ENCODE measurements around the gene OPRD1.

The OPRD1 gene

DNA sequence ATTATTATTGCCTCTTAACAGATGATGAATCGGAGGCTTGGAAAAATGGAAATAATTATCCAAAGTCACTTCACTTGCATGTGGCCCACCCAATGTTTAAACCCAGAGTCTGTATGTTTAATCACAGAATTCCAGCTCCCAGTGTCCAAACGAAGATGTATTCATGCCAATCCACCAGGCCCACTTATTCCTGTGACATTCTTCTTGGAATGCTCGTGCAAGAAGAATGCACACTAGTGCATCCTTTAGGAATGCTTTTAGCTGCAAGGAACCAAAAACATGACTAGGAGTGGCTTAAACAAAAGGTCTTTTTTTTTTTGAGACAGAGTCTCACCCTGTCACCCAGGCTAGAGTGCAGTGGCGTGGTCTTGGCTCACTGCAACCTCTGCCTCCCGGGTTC, 8.9 kb upstream of the OPRD1 start:
- DNase-seq: no peak

DNA sequence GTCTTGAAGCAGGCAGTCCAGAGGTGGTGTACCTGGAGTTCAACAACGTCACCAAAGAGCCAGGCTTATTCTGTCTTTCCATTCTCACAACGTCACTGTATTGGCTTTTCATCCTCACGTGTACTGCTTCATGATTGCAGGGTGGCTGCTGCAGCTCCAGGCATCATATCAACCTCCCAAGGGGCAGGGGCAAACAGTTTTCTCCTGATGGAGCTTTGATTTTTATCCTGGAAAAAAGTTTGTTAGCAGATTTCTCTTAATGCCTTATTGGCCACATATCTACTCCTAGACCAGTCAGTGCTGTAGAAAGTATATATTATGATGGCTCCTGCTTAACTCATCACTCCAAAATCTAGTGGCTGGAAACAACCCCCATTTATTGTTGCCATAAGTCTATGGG, 8.3 kb upstream of the OPRD1 start:
- no peak for DNase-seq
- Histone ChIP-seq H3K27ac (no peak overlapping the region), H3K36me3 (no peaks in the 10 kb centered on the region), H3K4me3 (no peak overlapping the region), H3K4me1 (no peaks in the 10 kb centered on the region), H3K27me3 (peaks cover 0 to 7% of the 10 kb centered on the region in 2 donors), H3K9me3 (no peaks in the 10 kb centered on the region)
- intact Hi-C loops (cut with DNase I; ENCODE audit: low total_unique reads): no loop called here
- TF ChIP-seq, protein P1, sequence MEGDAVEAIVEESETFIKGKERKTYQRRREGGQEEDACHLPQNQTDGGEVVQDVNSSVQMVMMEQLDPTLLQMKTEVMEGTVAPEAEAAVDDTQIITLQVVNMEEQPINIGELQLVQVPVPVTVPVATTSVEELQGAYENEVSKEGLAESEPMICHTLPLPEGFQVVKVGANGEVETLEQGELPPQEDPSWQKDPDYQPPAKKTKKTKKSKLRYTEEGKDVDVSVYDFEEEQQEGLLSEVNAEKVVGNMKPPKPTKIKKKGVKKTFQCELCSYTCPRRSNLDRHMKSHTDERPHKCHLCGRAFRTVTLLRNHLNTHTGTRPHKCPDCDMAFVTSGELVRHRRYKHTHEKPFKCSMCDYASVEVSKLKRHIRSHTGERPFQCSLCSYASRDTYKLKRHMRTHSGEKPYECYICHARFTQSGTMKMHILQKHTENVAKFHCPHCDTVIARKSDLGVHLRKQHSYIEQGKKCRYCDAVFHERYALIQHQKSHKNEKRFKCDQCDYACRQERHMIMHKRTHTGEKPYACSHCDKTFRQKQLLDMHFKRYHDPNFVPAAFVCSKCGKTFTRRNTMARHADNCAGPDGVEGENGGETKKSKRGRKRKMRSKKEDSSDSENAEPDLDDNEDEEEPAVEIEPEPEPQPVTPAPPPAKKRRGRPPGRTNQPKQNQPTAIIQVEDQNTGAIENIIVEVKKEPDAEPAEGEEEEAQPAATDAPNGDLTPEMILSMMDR (IDR thresholded peaks at IDR 0.05): no peak

More for the DNA sequence above, 8.9 kb upstream of the OPRD1 start:
- TF ChIP-seq, protein P1 (IDR thresholded peaks at IDR 0.05): no peak
- intact Hi-C loops (cut with DNase I; ENCODE audit: low total_unique reads): no loop called here
- no peaks in the 10 kb centered on the region for H3K9me3 ChIP-seq
- peaks cover 0 to 8% of the 10 kb centered on the region in 2 donors for H3K27me3 ChIP-seq
- no peak overlapping the region for H3K4me3 ChIP-seq
- no peaks in the 10 kb centered on the region for H3K4me1 ChIP-seq
- no peak overlapping the region for H3K27ac ChIP-seq
- no peaks in the 10 kb centered on the region for H3K36me3 ChIP-seq

DNA sequence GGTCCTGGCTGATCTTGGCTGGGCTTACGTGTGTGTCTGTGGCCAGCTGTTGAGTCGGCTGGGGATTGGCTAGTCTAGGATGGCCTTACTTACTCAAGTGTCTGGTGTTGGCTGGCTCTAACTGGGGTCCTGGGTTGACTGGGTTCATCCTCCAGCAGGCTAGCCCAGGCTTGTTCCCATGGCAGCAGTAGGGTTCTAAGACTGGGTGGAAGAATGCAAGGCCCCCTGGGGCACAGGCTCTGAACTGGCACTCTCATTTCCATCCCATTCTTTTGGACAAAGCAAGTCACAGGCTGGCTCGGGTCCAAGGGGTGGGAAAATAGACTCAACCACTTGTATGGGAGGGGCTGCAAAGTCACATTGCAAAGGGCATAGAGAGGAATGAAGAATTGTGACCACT, 7.9 kb upstream of the OPRD1 start:
- no peak for DNase-seq
- Histone ChIP-seq H3K27me3 (peaks cover 0 to 10% of the 10 kb centered on the region in 2 donors), H3K4me3 (no peak overlapping the region), H3K4me1 (no peaks in the 10 kb centered on the region), H3K36me3 (no peaks in the 10 kb centered on the region), H3K27ac (no peak overlapping the region), H3K9me3 (no peaks in the 10 kb centered on the region)
- TF ChIP-seq, protein P1 (IDR thresholded peaks at IDR 0.05): no peak
- intact Hi-C loops (cut with DNase I; ENCODE audit: low total_unique reads): no loop called here

- H3K4me1 ChIP-seq: no peaks in the 10 kb centered on the region
- no peak for DNase-seq
- TF ChIP-seq, protein P1 (IDR thresholded peaks at IDR 0.05): no peak
- H3K27ac ChIP-seq: no peak overlapping the region
- intact Hi-C loops (cut with DNase I; ENCODE audit: low total_unique reads): no loop called here
- no peaks in the 10 kb centered on the region for H3K9me3 ChIP-seq
- no peaks in the 10 kb centered on the region for H3K36me3 ChIP-seq
- H3K4me3 ChIP-seq: no peak overlapping the region
- peaks cover 0 to 28% of the 10 kb centered on the region in 2 donors for H3K27me3 ChIP-seq
Measured at GRCh38 chr1:28807046-28807445, 4.9 kb upstream of the OPRD1 start.

DNA sequence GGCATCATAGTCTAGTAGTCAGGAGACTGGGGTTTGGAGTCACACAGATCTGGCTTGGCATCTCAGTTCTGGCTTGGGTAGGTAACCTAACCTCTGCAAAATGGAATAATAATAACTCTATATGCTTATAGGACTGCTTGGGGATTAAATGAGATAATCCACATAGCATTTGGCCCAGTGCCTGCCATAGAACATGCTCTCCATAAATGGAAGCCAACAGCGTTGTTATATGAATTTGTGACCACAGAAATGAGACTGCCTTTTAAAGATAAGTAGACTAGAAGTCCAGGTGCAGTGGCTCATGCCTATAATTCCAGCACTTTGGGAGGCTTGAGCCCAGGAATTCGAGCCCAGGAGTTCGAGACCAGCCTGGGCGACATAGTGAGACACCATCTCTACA, 4.0 kb upstream of the OPRD1 start:
- intact Hi-C loops (cut with DNase I; ENCODE audit: low total_unique reads): no loop called here
- no peak overlapping the region for H3K4me3 ChIP-seq
- H3K36me3 ChIP-seq: no peaks in the 10 kb centered on the region
- H3K27ac ChIP-seq: no peak overlapping the region
- peaks cover 0 to 6% (median 0%) of the 10 kb centered on the region in 4 donors for H3K4me1 ChIP-seq
- no peak for DNase-seq
- H3K27me3 ChIP-seq: peaks cover 0 to 38% of the 10 kb centered on the region in 2 donors
- TF ChIP-seq, protein P1 (IDR thresholded peaks at IDR 0.05): no peak
- H3K9me3 ChIP-seq: no peaks in the 10 kb centered on the region

- H3K9me3 ChIP-seq: no peaks in the 10 kb centered on the region
- H3K4me1 ChIP-seq: peaks cover 0 to 6% (median 0%) of the 10 kb centered on the region in 4 donors
- no peak overlapping the region for H3K27ac ChIP-seq
- no peak for DNase-seq
- intact Hi-C loops (cut with DNase I; ENCODE audit: low total_unique reads): no loop called here
- TF ChIP-seq, protein P1 (IDR thresholded peaks at IDR 0.05): no peak
- peaks cover 0 to 71% of the 10 kb centered on the region in 2 donors for H3K27me3 ChIP-seq
- H3K4me3 ChIP-seq: no peak overlapping the region
- H3K36me3 ChIP-seq: no peaks in the 10 kb centered on the region
Measured at GRCh38 chr1:28811369-28811765, 603 bp upstream of the OPRD1 start.
